Chondrocyte (in vitro differentiated cells): Measurements from ENCODE around the gene CADPS. TPM values are rescaled to one million over a fixed set of nuclear protein-coding genes. Genes with fewer than 3 reads are reported as not detected.

Experiments
- DNase-seq: peaks from one replicate; pipeline ENCODE4 v3.0.0; 2021; ENCODE audit warnings: mixed read lengths, low spot score
- H3K27ac Mint-ChIP-seq: one replicate; pipeline ENCODE4 v1.8.0; 2021; ENCODE audit warnings: mild to moderate bottlenecking, moderate library complexity, mixed read lengths; ENCODE audit not compliant: unreplicated experiment
- H3K27me3 Mint-ChIP-seq: 2 replicates; pipeline ENCODE4 v1.8.0; 2021; ENCODE audit warnings: low read depth, mixed read lengths
- H3K36me3 Mint-ChIP-seq: 2 replicates; pipeline ENCODE4 v1.8.0; 2021; ENCODE audit warnings: low read depth, mixed read lengths
- H3K4me1 Mint-ChIP-seq: 2 replicates; pipeline ENCODE4 v1.8.0; 2021; ENCODE audit warnings: low read depth, mild to moderate bottlenecking, mixed read lengths
- H3K4me3 Mint-ChIP-seq: one replicate; pipeline ENCODE4 v1.8.0; 2021; ENCODE audit warnings: mild to moderate bottlenecking, moderate library complexity, mixed read lengths; ENCODE audit not compliant: unreplicated experiment
- H3K9me3 Mint-ChIP-seq: 2 replicates; pipeline ENCODE4 v1.8.0; 2021; ENCODE audit warnings: low read depth, mixed read lengths
- total RNA-seq: library from RNA; stranded (reverse); gene quantifications from 3 replicates; pipeline ENCODE4 v1.2.1, GENCODE V29; 2021
- TF ChIP-seq, protein P1 (sequence below): fragments of 200-600 bp; sonication (generic); IDR thresholded peaks from 2 replicates; pipeline ENCODE4 v1.5.0; 2021; ENCODE audit warnings: antibody characterized with exemption, mild to moderate bottlenecking, moderate library complexity

The CADPS gene
- total RNA-seq, 1 donor from 2014 or later = not detected

DNA sequence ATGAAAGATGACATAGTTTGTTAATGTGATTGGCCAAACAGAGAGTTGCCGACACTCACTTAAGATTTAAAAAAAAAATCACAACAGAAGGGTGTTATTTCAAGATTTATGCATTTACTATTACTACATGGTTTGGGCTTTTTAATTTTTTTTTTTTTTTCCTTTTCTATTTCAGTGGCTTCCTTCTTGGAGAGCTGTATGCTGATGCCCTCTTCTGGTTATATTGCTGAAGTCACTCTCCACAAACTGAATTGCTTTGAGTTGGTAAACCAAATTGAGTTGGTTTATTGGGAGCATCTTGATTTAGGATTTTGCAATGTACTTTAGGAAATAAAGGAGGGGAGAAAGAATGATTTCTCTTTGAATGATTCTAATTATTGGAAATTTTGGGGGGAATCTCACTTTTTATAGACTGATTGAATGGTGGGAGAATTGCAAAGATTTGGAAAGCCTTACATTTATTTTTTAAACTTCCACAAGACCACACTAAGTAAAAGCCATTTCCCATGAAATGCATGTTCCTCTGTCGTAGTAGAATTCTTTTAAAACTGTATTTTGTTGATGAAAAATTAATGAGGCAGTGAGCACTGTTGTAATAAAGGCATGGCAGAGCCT is 315.3 kb downstream of the CADPS start:
- H3K9me3 Mint-ChIP-seq = no peaks in the 10 kb centered on the region
- no peaks in the 10 kb centered on the region for H3K36me3 Mint-ChIP-seq
- H3K4me1 Mint-ChIP-seq = peaks cover 20% of the 10 kb centered on the region
- no peak overlapping the region for H3K27ac Mint-ChIP-seq
- H3K4me3 Mint-ChIP-seq = no peak overlapping the region
- TF ChIP-seq, protein P1, sequence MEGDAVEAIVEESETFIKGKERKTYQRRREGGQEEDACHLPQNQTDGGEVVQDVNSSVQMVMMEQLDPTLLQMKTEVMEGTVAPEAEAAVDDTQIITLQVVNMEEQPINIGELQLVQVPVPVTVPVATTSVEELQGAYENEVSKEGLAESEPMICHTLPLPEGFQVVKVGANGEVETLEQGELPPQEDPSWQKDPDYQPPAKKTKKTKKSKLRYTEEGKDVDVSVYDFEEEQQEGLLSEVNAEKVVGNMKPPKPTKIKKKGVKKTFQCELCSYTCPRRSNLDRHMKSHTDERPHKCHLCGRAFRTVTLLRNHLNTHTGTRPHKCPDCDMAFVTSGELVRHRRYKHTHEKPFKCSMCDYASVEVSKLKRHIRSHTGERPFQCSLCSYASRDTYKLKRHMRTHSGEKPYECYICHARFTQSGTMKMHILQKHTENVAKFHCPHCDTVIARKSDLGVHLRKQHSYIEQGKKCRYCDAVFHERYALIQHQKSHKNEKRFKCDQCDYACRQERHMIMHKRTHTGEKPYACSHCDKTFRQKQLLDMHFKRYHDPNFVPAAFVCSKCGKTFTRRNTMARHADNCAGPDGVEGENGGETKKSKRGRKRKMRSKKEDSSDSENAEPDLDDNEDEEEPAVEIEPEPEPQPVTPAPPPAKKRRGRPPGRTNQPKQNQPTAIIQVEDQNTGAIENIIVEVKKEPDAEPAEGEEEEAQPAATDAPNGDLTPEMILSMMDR = peak; percentile 83
- H3K27me3 Mint-ChIP-seq = peaks cover 8% of the 10 kb centered on the region
- no peak for DNase-seq

DNA sequence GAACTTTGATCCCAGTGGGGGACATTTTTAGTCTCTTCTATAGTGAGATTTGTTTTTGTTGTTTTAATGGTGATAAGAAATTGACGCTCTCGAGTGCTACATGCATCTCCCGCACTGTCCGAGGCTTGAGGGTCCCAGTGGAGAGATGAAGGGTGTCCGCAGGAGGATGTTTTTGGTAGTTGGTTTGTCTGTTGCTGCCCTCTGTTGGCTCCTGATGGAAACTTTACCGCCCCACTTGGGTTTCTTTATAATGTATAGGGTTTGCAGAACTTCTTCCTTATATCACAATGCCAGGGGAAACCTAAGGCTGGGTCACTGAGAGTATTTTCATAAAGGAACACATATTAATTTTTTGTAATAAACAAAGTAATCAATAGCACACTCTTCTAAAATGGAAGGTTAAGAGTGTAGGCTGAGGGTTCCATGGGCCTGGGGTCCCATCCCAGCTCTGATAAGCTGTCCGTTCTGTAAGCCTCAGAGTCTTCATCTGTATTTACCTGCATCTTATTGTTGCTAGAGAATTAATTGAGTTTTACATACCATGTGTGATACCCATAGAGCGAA is 316.6 kb downstream of the CADPS start:
- no peak for DNase-seq
- Mint-ChIP-seq H3K27me3 (peaks cover 8% of the 10 kb centered on the region), H3K36me3 (no peaks in the 10 kb centered on the region), H3K9me3 (no peaks in the 10 kb centered on the region), H3K4me3 (no peak overlapping the region), H3K27ac (no peak overlapping the region), H3K4me1 (peaks cover 22% of the 10 kb centered on the region)
- TF ChIP-seq, protein P1 = peak; percentile 84

DNA sequence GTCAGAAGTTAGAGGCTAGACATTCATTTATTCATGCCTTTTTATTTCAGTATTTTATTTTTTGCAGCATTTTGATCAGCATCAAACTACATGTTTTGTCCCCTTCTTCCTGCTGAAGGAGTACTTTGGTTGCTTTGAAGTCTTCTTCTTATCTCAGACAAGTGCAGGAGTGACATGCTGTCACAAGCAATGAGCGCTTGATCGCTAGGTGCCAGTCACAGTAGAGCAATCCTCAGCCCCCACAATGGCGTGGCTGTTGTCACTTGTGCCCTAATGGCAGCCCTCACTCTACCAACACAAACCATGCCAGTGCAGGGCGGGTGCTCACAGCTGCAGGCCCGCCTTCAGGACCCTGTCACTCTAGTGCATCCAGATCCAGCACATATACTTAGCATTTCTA is 317.2 kb downstream of the CADPS start:
- TF ChIP-seq, protein P1 = no peak
- no peak overlapping the region for H3K27ac Mint-ChIP-seq
- no peak for DNase-seq
- H3K27me3 Mint-ChIP-seq = peaks cover 8% of the 10 kb centered on the region
- no peak overlapping the region for H3K4me3 Mint-ChIP-seq
- H3K4me1 Mint-ChIP-seq = peaks cover 24% of the 10 kb centered on the region
- H3K9me3 Mint-ChIP-seq = no peaks in the 10 kb centered on the region
- H3K36me3 Mint-ChIP-seq = no peaks in the 10 kb centered on the region

DNA sequence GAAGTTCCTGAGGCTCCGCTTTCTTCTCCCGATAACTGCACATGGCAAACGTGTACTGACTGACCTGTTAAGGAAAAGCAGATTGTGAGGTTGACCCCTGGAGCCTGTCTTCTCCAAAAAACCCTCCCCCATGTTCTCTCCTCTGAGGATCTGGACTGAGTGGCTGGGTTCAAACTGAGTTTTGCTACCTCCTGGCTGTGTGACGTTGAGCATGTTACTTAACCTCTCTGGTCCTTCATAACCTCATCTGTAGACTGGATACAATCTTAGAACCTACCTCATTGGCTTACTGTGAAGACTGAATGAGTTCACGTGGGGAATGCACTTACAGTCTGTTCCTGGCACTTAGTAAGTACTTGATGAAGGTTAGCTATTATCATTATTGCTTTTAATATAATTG is 317.8 kb downstream of the CADPS start:
- H3K27me3 Mint-ChIP-seq = peaks cover 12% of the 10 kb centered on the region
- H3K9me3 Mint-ChIP-seq = no peaks in the 10 kb centered on the region
- H3K27ac Mint-ChIP-seq = no peak overlapping the region
- no peak overlapping the region for H3K4me3 Mint-ChIP-seq
- peaks cover 19% of the 10 kb centered on the region for H3K4me1 Mint-ChIP-seq
- TF ChIP-seq, protein P1 = no peak
- H3K36me3 Mint-ChIP-seq = no peaks in the 10 kb centered on the region
- DNase-seq = no peak

DNA sequence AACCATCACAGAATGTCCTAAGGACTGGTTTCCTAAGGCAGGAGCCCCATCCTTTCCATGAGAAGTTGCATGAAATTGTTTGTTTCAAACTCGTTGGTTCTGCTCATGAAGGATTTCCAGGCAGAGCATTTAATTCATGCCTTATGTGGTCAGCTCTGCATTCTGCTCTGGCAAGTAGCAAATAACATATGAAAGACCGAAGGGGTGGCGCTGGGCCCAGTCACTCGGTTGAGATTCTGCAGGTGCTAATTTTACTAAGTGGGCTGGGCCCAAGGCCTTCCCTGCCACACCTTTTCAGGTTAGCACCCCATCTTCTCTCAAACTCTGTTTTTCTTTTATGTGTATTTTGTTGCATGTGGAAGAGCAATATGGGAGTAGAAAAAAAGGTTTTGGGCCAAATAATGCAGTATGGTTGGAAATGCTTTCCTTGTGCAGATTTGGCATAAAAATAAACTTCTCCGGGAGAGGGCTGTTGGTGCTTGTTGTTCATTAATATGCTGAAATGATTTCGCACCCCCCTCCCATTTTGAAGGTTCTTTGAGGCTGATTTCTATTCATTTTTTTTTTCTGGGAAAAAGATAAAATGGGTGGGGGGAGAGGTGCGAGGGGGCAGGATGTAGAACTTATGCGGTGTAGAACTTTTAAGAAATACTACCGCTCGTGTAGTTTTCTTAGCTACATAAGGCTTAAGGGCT is 318.9 kb downstream of the CADPS start:
- Mint-ChIP-seq H3K36me3 (no peaks in the 10 kb centered on the region), H3K27ac (no peak overlapping the region), H3K9me3 (no peaks in the 10 kb centered on the region), H3K4me1 (peaks cover 7% of the 10 kb centered on the region), H3K4me3 (no peak overlapping the region), H3K27me3 (peaks cover 19% of the 10 kb centered on the region)
- no peak for DNase-seq
- TF ChIP-seq, protein P1 = no peak
